GM12878 (cell line): ENCODE data around the gene DISC1. TPM values are rescaled to one million over a fixed set of nuclear protein-coding genes. Genes with fewer than 3 reads are reported as not detected.

Source experiments
- ATAC-seq: fragments of 200-7000 bp; cut with Tn5 transposase; 3 replicates; pipeline ENCODE4 v1.9.1; 2020; ENCODE audit warnings: mild to moderate bottlenecking, moderate library complexity
- BruUV-seq: library from RNA; stranded (reverse); fragments of 400-500 nt; replicated peaks from 2 replicates; lab custom pipeline; 2021; lab: Mats Ljungman, UMichigan
- CTCF ChIA-PET: fragments of 300-600 bp; sonication (Branson Sonifier 250); formaldehyde crosslinking; extraction: SDS; loops from one replicate; lab custom pipeline; 2021; ENCODE audit warnings: inconsistent platforms; lab: Yijun Ruan, JAX
- POLR2A ChIA-PET: fragments of 350-600 bp; formaldehyde crosslinking; extraction: SDS; loops from one replicate; lab custom pipeline; 2021; ENCODE audit warnings: inconsistent platforms; lab: Charles Lee
- RAD21 ChIA-PET: fragments of 300-600 bp; sonication (Branson Sonifier 250); formaldehyde crosslinking; loops from one replicate; lab custom pipeline; 2023; ENCODE audit warnings: antibody characterized with exemption; ENCODE audit not compliant: unreplicated experiment; lab: Charles Lee
- SMC1A ChIA-PET: fragments of 300-600 bp; sonication (Branson Sonifier 250); formaldehyde crosslinking; loops from one replicate; lab custom pipeline; 2023; ENCODE audit not compliant: unreplicated experiment, uncharacterized antibody; lab: Charles Lee
- DNase-seq: peaks from one replicate; pipeline ENCODE4 v3.0.0-alpha.2; 2011; ENCODE audit warnings: low read depth, low spot score
- FAIRE-seq: peaks from 3 replicates; lab custom pipeline; 2011; peaks lifted over from hg19 to GRCh38; lab: Jason Lieb, UNC
- H2AFZ ChIP-seq: 2 replicates; pipeline ENCODE4 v1.6.0; 2011; ENCODE audit warnings: low read depth, low read length, control low read depth; ENCODE audit not compliant: control insufficient read depth
- H3K27ac ChIP-seq: 2 replicates; pipeline ENCODE4 v1.5.1; 2011; ENCODE audit warnings: control low read depth; ENCODE audit not compliant: control insufficient read depth, insufficient read depth
- H3K27me3 ChIP-seq, 2 experiments: replicated peaks in 1 of 2; 2 replicates each; pipeline versions ENCODE4 v1.6.0 to v1.6.1; 2011; ENCODE audit warnings: low read length in 1 of 2; ENCODE audit not compliant: control insufficient read depth in 2 of 2, insufficient read depth in 2 of 2
- H3K36me3 ChIP-seq, 2 experiments: 2 replicates each; pipeline ENCODE4 v1.5.1; 2011; ENCODE audit warnings: low read length in 1 of 2; ENCODE audit not compliant: control insufficient read depth in 2 of 2, insufficient read depth in 2 of 2
- H3K4me1 ChIP-seq: 2 replicates; pipeline ENCODE4 v1.6.1; 2011; ENCODE audit warnings: mild to moderate bottlenecking, low read length, moderate library complexity, mixed read lengths; ENCODE audit not compliant: control insufficient read depth, insufficient read depth
- H3K4me2 ChIP-seq: 2 replicates; pipeline ENCODE4 v1.6.0; 2011; ENCODE audit warnings: control low read depth; ENCODE audit not compliant: control insufficient read depth, insufficient read depth
- H3K4me3 ChIP-seq: fragments of 200-600 bp; sonication (generic); 2 replicates; pipeline ENCODE4 v1.5.1; 2016
- H3K79me2 ChIP-seq: 2 replicates; pipeline ENCODE4 v1.6.0; 2011; ENCODE audit warnings: low read length; ENCODE audit not compliant: control insufficient read depth, insufficient read depth
- H3K9ac ChIP-seq: 2 replicates; pipeline ENCODE4 v1.8.0; 2011; ENCODE audit warnings: low read length, control low read depth, mixed read lengths; ENCODE audit not compliant: control insufficient read depth, insufficient read depth
- H3K9me3 ChIP-seq: replicated peaks from 3 replicates; pipeline ENCODE4 v1.5.1; 2011; ENCODE audit warnings: mild to moderate bottlenecking, low read length; ENCODE audit not compliant: control insufficient read depth, insufficient read depth
- H4K20me1 ChIP-seq: 2 replicates; pipeline ENCODE4 v1.6.0; 2011; ENCODE audit not compliant: control insufficient read depth, insufficient read depth
- DPF2 ChIP-seq: fragments of 450-650 bp; IDR thresholded peaks from 2 replicates; pipeline ENCODE4 v1.6.1; 2017; ENCODE audit warnings: mild to moderate bottlenecking
- EZH2 ChIP-seq: IDR thresholded peaks from 2 replicates; pipeline ENCODE4 v1.6.1; 2012; ENCODE audit warnings: low read depth, mild to moderate bottlenecking, control low read depth, inconsistent platforms, low read length, borderline replicate concordance; ENCODE audit not compliant: control insufficient read depth
- FOXK2 ChIP-seq: fragments of 450-650 bp; IDR thresholded peaks from 2 replicates; pipeline ENCODE4 v1.6.1; 2017; ENCODE audit warnings: mild to moderate bottlenecking, moderate library complexity
- GABPA ChIP-seq: IDR thresholded peaks from 2 replicates; pipeline ENCODE4 v1.6.1; 2014; ENCODE audit warnings: antibody characterized with exemption, low read depth, mild to moderate bottlenecking, inconsistent platforms
- HDGF ChIP-seq: fragments of 450-650 bp; IDR thresholded peaks from 2 replicates; pipeline ENCODE4 v1.6.1; 2016; ENCODE audit warnings: antibody characterized with exemption
- IKZF1 ChIP-seq: fragments of 450-650 bp; conservative IDR thresholded peaks from 2 replicates; pipeline ENCODE4 v1.6.1; 2017; ENCODE audit warnings: antibody characterized with exemption, mild to moderate bottlenecking
- MTA3 ChIP-seq: IDR thresholded peaks from 2 replicates; pipeline ENCODE4 v1.6.1; 2012; ENCODE audit warnings: low read length, inconsistent platforms, borderline replicate concordance
- SIN3A ChIP-seq: IDR thresholded peaks from 2 replicates; pipeline ENCODE4 v1.6.1; 2012; ENCODE audit warnings: low read depth, low read length, improper control_type of control experiment
- SREBF1 ChIP-seq: IDR thresholded peaks from 2 replicates; pipeline ENCODE4 v1.6.1; 2012; ENCODE audit warnings: mild to moderate bottlenecking, low read length
- SREBF2 ChIP-seq: IDR thresholded peaks from 2 replicates; pipeline ENCODE4 v1.6.1; 2012; ENCODE audit warnings: mild to moderate bottlenecking, low read length
- YY1 ChIP-seq: IDR thresholded peaks from 2 replicates; pipeline ENCODE4 v1.6.1; 2011; ENCODE audit warnings: low read depth, mild to moderate bottlenecking, low read length
- ZNF217 ChIP-seq: fragments of 450-650 bp; IDR thresholded peaks from 2 replicates; pipeline ENCODE4 v1.6.1; 2017; ENCODE audit warnings: antibody characterized with exemption, mild to moderate bottlenecking
- WGBS: methylation state at CpG from one replicate; pipeline ENCODE4 v1.1.6; 2016; ENCODE audit warnings: low lambda C conversion rate; ENCODE audit not compliant: insufficient replicate concordance, insufficient coverage; ENCODE audit errors: missing lambda C conversion rate; 5-methylcytosine and 5-hydroxymethylcytosine counted together
- in situ Hi-C: fragments of 300-500 bp; cut with MboI; formaldehyde crosslinking; loops from 9 replicates; pipeline ENCODE4 v1.14.3; 2018; ENCODE audit warnings: mixed read lengths
- intact Hi-C: fragments of 100-400 bp; cut with micrococcal nuclease; formaldehyde crosslinking; loops from one replicate; pipeline ENCODE4 v1.14.2; 2022; ENCODE audit not compliant: unreplicated experiment
- polyA plus RNA-seq, 11 experiments: library from polyadenylated mRNA; depleted of rRNA in 4 of 11; unstranded in 6 of 11; stranded (reverse) in 5 of 11; fragments of >200 nt; fragmentation: Nextera tagmentation in 4 of 11; fragmentation: Illumina TruSeq in 1 of 11; extraction: Ambion mirVana in 4 of 11; extraction: Trizol in 1 of 11; gene quantifications; 1 replicate in 1 of 11; 2 replicates in 10 of 11; pipeline versions ENCODE4 v1.2.1 to v1.2.3, GENCODE V29; 2011 to 2016; ENCODE audit warnings: inconsistent platforms in 2 of 11, missing spikeins in 2 of 11, low read depth in 1 of 11
- total RNA-seq, 4 experiments: library from RNA; depleted of rRNA in 3 of 4; stranded (reverse); fragments of >200 nt in 3 of 4; fragmentation: Illumina TruSeq in 1 of 4; extraction: Trizol in 1 of 4; gene quantifications; 2 replicates each; pipeline versions ENCODE4 v1.2.1 to v1.2.3, GENCODE V29; 2013 to 2021
- TF ChIP-seq, protein P1 (sequence below): fragments of 450-650 bp; conservative IDR thresholded peaks from 2 replicates; pipeline ENCODE4 v1.6.1; 2017; ENCODE audit warnings: mild to moderate bottlenecking, moderate library complexity
- TF ChIP-seq, protein P2 (sequence below): fragments of 450-650 bp; IDR thresholded peaks from 2 replicates; pipeline ENCODE4 v1.6.1; 2017; ENCODE audit warnings: mild to moderate bottlenecking, moderate library complexity

The DISC1 gene
- total and polyA plus RNA-seq, 10 of the 15 experiments (the other 5 are each of a cell fraction or from before 2014, with no cell fraction given): 0.05 to 0.72 (median 0.19) TPM; not detected in 1

DNA sequence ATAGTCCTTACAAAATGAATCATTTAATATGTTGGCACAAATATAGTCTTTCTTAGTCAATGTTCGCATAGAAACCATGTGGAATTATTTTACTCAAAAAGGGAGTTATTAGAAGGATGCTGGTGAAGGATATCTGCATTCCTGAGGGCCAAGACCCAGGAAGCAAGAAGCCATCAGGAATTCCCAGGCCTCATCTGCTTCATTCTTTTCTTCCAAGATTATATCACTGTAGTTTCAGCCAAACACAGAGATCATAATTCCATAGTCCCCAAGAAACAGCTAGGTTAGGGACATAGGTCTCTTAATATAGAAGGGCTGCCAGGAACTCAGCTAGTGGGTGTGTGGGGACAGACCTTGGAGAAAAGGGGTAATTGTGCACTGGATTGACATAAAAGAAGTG is 28.6 kb upstream of the DISC1 start:
- Histone ChIP-seq H2AFZ (no peak overlapping the region), H3K9me3 (no peaks in the 10 kb centered on the region; the same call in 2 of the 3 replicates)
- CTCF ChIA-PET: interaction anchor here (1.0 to 1.4 kb wide), 2 partner anchors 241 to 242 kb away, joined by 3 read pairs; no protein-coding TSS in a partner anchor
- POLR2A ChIA-PET: no interaction called here
- 30% methylated on average over 1 of the region's 1 CpG for WGBS
- DNase-seq (no peak), ATAC-seq (no peak)
- SMC1A ChIA-PET: interaction anchor here (1.2 kb wide), 1 partner anchor 8 kb away, joined by 4 read pairs; no protein-coding TSS in a partner anchor
- TF ChIP-seq IKZF1: no peak
- TF ChIP-seq SIN3A: no peak
- no peak for TF ChIP-seq EZH2
- no peak for TF ChIP-seq SREBF1
- no peak for TF ChIP-seq MTA3
- no peak for TF ChIP-seq SREBF2
- TF ChIP-seq YY1: no peak
- TF ChIP-seq DPF2: no peak
- TF ChIP-seq GABPA: no peak
- no peak for TF ChIP-seq HDGF
- TF ChIP-seq, protein P1, sequence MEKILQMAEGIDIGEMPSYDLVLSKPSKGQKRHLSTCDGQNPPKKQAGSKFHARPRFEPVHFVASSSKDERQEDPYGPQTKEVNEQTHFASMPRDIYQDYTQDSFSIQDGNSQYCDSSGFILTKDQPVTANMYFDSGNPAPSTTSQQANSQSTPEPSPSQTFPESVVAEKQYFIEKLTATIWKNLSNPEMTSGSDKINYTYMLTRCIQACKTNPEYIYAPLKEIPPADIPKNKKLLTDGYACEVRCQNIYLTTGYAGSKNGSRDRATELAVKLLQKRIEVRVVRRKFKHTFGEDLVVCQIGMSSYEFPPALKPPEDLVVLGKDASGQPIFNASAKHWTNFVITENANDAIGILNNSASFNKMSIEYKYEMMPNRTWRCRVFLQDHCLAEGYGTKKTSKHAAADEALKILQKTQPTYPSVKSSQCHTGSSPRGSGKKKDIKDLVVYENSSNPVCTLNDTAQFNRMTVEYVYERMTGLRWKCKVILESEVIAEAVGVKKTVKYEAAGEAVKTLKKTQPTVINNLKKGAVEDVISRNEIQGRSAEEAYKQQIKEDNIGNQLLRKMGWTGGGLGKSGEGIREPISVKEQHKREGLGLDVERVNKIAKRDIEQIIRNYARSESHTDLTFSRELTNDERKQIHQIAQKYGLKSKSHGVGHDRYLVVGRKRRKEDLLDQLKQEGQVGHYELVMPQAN: no peak
- TF ChIP-seq FOXK2: no peak
- TF ChIP-seq, protein P2, sequence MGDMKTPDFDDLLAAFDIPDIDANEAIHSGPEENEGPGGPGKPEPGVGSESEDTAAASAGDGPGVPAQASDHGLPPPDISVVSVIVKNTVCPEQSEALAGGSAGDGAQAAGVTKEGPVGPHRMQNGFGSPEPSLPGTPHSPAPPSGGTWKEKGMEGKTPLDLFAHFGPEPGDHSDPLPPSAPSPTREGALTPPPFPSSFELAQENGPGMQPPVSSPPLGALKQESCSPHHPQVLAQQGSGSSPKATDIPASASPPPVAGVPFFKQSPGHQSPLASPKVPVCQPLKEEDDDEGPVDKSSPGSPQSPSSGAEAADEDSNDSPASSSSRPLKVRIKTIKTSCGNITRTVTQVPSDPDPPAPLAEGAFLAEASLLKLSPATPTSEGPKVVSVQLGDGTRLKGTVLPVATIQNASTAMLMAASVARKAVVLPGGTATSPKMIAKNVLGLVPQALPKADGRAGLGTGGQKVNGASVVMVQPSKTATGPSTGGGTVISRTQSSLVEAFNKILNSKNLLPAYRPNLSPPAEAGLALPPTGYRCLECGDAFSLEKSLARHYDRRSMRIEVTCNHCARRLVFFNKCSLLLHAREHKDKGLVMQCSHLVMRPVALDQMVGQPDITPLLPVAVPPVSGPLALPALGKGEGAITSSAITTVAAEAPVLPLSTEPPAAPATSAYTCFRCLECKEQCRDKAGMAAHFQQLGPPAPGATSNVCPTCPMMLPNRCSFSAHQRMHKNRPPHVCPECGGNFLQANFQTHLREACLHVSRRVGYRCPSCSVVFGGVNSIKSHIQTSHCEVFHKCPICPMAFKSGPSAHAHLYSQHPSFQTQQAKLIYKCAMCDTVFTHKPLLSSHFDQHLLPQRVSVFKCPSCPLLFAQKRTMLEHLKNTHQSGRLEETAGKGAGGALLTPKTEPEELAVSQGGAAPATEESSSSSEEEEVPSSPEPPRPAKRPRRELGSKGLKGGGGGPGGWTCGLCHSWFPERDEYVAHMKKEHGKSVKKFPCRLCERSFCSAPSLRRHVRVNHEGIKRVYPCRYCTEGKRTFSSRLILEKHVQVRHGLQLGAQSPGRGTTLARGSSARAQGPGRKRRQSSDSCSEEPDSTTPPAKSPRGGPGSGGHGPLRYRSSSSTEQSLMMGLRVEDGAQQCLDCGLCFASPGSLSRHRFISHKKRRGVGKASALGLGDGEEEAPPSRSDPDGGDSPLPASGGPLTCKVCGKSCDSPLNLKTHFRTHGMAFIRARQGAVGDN: no peak
- TF ChIP-seq ZNF217: no peak
- TF ChIP-seq, all 136 proteins: peak for 0
- no peak overlapping the region for H3K9ac ChIP-seq
- in situ Hi-C loops (no loop called here), intact Hi-C loops (no loop called here)
- peaks cover 3% of the 10 kb centered on the region in 2 experiments; a peak in 2 of 4 replicates for H3K27me3 ChIP-seq
- H3K4me1 ChIP-seq: no peaks in the 10 kb centered on the region
- FAIRE-seq: no peak
- no peak overlapping the region for H3K27ac ChIP-seq
- RAD21 ChIA-PET: no interaction called here
- no TSS peak for BruUV-seq
- no peak overlapping the region for H3K4me2 ChIP-seq
- no peak overlapping the region for H3K4me3 ChIP-seq
- H3K36me3 ChIP-seq: no peaks in the 10 kb centered on the region
- no peaks in the 10 kb centered on the region for H3K79me2 ChIP-seq
- no peaks in the 10 kb centered on the region for H4K20me1 ChIP-seq
